B cell (primary cell): ENCODE measurements around the gene BOK. TPM values are rescaled to one million over a fixed set of nuclear protein-coding genes. Genes with fewer than 3 reads are reported as not detected.

ENCODE experiments used
- ATAC-seq: fragments of 200-7000 bp; cut with Tn5 transposase; one replicate; pipeline ENCODE4 v1.10.0; 2021; ENCODE audit warnings: low read depth, mild to moderate bottlenecking, moderate number of reproducible peaks, moderate library complexity
- CTCF ChIA-PET: fragments of 350-600 bp; sonication (Branson Sonifier 250); formaldehyde crosslinking; loops from one replicate; lab custom pipeline; 2021; ENCODE audit warnings: antibody characterized with exemption, inconsistent platforms; lab: Charles Lee
- POLR2A ChIA-PET: fragments of 350-600 bp; sonication (Branson Sonifier 250); formaldehyde crosslinking; loops from one replicate; lab custom pipeline; 2021; ENCODE audit warnings: antibody characterized with exemption; lab: Charles Lee
- DNase-seq: peaks from one replicate; pipeline ENCODE4 v3.0.0; 2013
- H2AFZ ChIP-seq: 2 replicates; pipeline ENCODE4 v1.6.1; 2012; ENCODE audit warnings: mild to moderate bottlenecking, low read depth, low read length; ENCODE audit not compliant: insufficient read depth, poor library complexity, severe bottlenecking
- H3K27ac ChIP-seq, 2 donors: 1 replicate in 1 of 2; 2 replicates in 1 of 2; pipeline ENCODE4 v1.5.1; 2012 to 2013; ENCODE audit warnings: low read length in 2 of 2, mild to moderate bottlenecking in 2 of 2, moderate library complexity in 1 of 2
- H3K27me3 ChIP-seq, 4 experiments: fragments of 200-600 bp in 1 of 4; sonication (generic) in 1 of 4; replicated peaks in 1 of 4; 1 replicate in 2 of 4; 2 replicates in 2 of 4; pipeline versions ENCODE4 v1.6.1 to v1.7.0; 2013 to 2016; ENCODE audit warnings: low read length in 3 of 4, mild to moderate bottlenecking in 2 of 4, mixed read lengths in 1 of 4, moderate library complexity in 1 of 4; ENCODE audit not compliant: insufficient read depth in 4 of 4, control insufficient read depth in 3 of 4; ENCODE audit errors: control extremely low read depth in 1 of 4
- H3K36me3 ChIP-seq, 2 experiments: replicated peaks in 1 of 2; 1 replicate in 1 of 2; 2 replicates in 1 of 2; pipeline versions ENCODE4 v1.6.1 to v1.7.1; 2013; ENCODE audit warnings: low read length in 1 of 2; ENCODE audit not compliant: insufficient read depth in 2 of 2, control insufficient read depth in 1 of 2; ENCODE audit errors: control extremely low read depth in 1 of 2, extremely low read depth in 1 of 2
- H3K4me1 ChIP-seq, 2 donors: fragments of 200-600 bp in 1 of 2; sonication (generic) in 1 of 2; 1 replicate in 1 of 2; 2 replicates in 1 of 2; pipeline versions ENCODE4 v1.5.1 to v1.6.1; 2013 to 2017; ENCODE audit warnings: low read length in 2 of 2; ENCODE audit not compliant: control insufficient read depth in 2 of 2, insufficient read depth in 2 of 2
- H3K4me2 ChIP-seq: replicated peaks from 2 replicates; pipeline ENCODE3; 2012; ENCODE audit warnings: mild to moderate bottlenecking, low read depth, low read length; ENCODE audit not compliant: poor library complexity, severe bottlenecking
- H3K4me3 ChIP-seq, 5 experiments: fragments of 200-600 bp in 1 of 5; sonication (generic) in 1 of 5; 1 replicate in 3 of 5; 2 replicates in 2 of 5; pipeline versions ENCODE4 v1.5.1 to v1.7.0; 2011 to 2016; ENCODE audit warnings: low read length in 4 of 5, mild to moderate bottlenecking in 4 of 5, low read depth in 2 of 5, control low read depth in 1 of 5, moderate library complexity in 1 of 5; ENCODE audit not compliant: insufficient read depth in 1 of 5; ENCODE audit errors: control extremely low read depth in 1 of 5, extremely low read depth in 1 of 5
- H3K79me2 ChIP-seq: fragments of 200-600 bp; sonication (generic); one replicate; pipeline ENCODE4 v1.6.0; 2016; ENCODE audit warnings: low read length; ENCODE audit not compliant: control insufficient read depth, insufficient read depth
- H3K9ac ChIP-seq: fragments of 200-600 bp; sonication (generic); 2 replicates; pipeline ENCODE4 v1.6.1; 2017; ENCODE audit warnings: mild to moderate bottlenecking, low read length, moderate library complexity
- H3K9me3 ChIP-seq, 3 donors: one replicate each; pipeline versions ENCODE4 v1.6.1 to v1.7.1; 2013; ENCODE audit warnings: low read length in 2 of 3; ENCODE audit not compliant: control insufficient read depth in 2 of 3, insufficient read depth in 1 of 3; ENCODE audit errors: control extremely low read depth in 1 of 3
- H4K20me1 ChIP-seq: 2 replicates; pipeline ENCODE4 v1.6.0; 2012; ENCODE audit warnings: mild to moderate bottlenecking, low read length; ENCODE audit not compliant: insufficient read depth, control insufficient read depth, poor library complexity, severe bottlenecking
- H3K27ac Mint-ChIP-seq: one replicate; pipeline ENCODE4 v1.8.0; 2021; ENCODE audit warnings: mixed read lengths
- H3K27me3 Mint-ChIP-seq: one replicate; pipeline ENCODE4 v1.8.0; 2021; ENCODE audit warnings: mixed read lengths
- H3K4me1 Mint-ChIP-seq: one replicate; pipeline ENCODE4 v1.8.0; 2021; ENCODE audit warnings: mixed read lengths
- H3K4me3 Mint-ChIP-seq: one replicate; pipeline ENCODE4 v1.8.0; 2021; ENCODE audit warnings: mixed read lengths
- H3K9me3 Mint-ChIP-seq: one replicate; pipeline ENCODE4 v1.8.0; 2022; ENCODE audit warnings: mixed read lengths; ENCODE audit not compliant: insufficient read depth
- CTCF ChIP-seq: fragments of 200-600 bp; IDR thresholded peaks from one replicate; pipeline ENCODE4 v1.8.0; 2022; ENCODE audit warnings: antibody characterized with exemption, mild to moderate bottlenecking
- EZH2 ChIP-seq: IDR thresholded peaks from 2 replicates; pipeline ENCODE4 v1.6.1; 2012; ENCODE audit warnings: borderline replicate concordance, low read depth, mild to moderate bottlenecking, moderate library complexity, low read length; ENCODE audit not compliant: insufficient read depth, poor library complexity, severe bottlenecking
- WGBS: methylation state at CpG from one replicate; pipeline ENCODE4 v1.1.5; 2013; ENCODE audit warnings: missing lambda C conversion rate; ENCODE audit not compliant: insufficient coverage; 5-methylcytosine and 5-hydroxymethylcytosine counted together
- intact Hi-C: fragments of 100-400 bp; cut with micrococcal nuclease; formaldehyde crosslinking; loops from one replicate; pipeline ENCODE4 v1.10.0; 2022
- polyA plus RNA-seq: library from polyadenylated mRNA; depleted of rRNA; stranded (reverse); fragments of >200 nt; gene quantifications from 2 replicates; pipeline ENCODE4 v1.2.3, GENCODE V29; 2012
- total RNA-seq, 2 donors: library from RNA; stranded (reverse); fragments of 120-200 nt in 1 of 2; gene quantifications; 1 replicate in 1 of 2; 2 replicates in 1 of 2; pipeline versions ENCODE4 v1.2.3 to v1.2.4, GENCODE V29; 2013 to 2022

Gene BOK
- total and polyA plus RNA-seq, 2 donors (not counting 1 experiment from before 2014, with no cell fraction given), result 0.10 to 0.22 TPM

DNA sequence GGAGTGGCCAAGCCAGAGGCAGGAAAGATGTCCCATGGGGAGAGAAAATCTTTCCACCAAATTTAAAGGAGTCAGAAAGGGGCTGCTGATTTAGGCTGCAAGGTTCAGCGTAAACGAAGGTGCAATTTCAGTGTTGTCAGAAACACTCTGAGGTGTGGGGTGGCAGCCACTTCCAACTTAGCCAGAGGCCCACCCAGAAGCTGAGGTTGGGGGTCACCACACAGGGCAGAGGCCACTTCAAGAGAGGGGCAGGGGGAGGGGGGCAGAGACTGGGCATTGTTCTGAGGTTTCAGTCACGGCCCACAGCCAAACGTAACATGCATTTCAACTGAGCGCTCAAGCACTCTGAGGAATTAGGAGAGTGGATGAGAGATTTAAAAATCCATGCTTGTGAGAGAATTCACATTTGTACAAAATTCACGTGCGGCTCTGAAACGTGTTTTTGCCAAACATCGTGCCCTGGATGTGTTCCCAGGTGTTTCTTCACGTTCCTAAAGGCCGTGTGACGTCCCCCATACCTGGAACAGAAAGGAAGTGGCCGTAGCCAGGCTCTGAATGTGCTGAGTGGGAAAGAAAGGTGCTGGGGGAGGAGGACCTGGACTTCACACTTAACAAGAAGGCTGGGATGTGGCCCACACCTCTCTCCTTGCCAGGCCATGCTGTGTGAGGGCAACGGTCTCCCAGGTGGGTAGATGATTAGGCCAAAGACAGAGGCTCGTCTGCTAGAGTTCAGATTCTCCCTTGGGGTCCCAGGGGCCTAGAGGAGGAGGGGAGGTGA lies 19.5 kb upstream of the BOK start:
- Histone ChIP-seq H4K20me1 (no peaks in the 10 kb centered on the region), H3K4me2 (no peak overlapping the region), H3K27me3 (peaks cover 0 to 39% (median 15%) of the 10 kb centered on the region in 4 experiments), H3K36me3 (no peaks in the 10 kb centered on the region), H3K27ac (no peak overlapping the region), H2AFZ (no peak overlapping the region), H3K4me1 (peaks cover 12 to 13% of the 10 kb centered on the region in 2 donors), H3K4me3 (no peak overlapping the region), H3K79me2 (no peaks in the 10 kb centered on the region), H3K9me3 (peaks cover 0 to 12% (median 0%) of the 10 kb centered on the region in 3 donors), H3K9ac (no peak overlapping the region)
- peaks cover 3% of the 10 kb centered on the region for H3K4me1 Mint-ChIP-seq
- peaks cover 23% of the 10 kb centered on the region for H3K27me3 Mint-ChIP-seq
- no peak overlapping the region for H3K27ac Mint-ChIP-seq
- H3K4me3 Mint-ChIP-seq, result no peak overlapping the region
- H3K9me3 Mint-ChIP-seq, result no peaks in the 10 kb centered on the region
- intact Hi-C loops, result no loop called here
- ATAC-seq (no peak), DNase-seq (no peak)
- POLR2A ChIA-PET, result no interaction called here
- CTCF ChIA-PET, result no interaction called here
- TF ChIP-seq CTCF, result no peak
- TF ChIP-seq EZH2, result no peak
- 95% methylated on average over 13 of the region's 15 CpGs for WGBS

DNA sequence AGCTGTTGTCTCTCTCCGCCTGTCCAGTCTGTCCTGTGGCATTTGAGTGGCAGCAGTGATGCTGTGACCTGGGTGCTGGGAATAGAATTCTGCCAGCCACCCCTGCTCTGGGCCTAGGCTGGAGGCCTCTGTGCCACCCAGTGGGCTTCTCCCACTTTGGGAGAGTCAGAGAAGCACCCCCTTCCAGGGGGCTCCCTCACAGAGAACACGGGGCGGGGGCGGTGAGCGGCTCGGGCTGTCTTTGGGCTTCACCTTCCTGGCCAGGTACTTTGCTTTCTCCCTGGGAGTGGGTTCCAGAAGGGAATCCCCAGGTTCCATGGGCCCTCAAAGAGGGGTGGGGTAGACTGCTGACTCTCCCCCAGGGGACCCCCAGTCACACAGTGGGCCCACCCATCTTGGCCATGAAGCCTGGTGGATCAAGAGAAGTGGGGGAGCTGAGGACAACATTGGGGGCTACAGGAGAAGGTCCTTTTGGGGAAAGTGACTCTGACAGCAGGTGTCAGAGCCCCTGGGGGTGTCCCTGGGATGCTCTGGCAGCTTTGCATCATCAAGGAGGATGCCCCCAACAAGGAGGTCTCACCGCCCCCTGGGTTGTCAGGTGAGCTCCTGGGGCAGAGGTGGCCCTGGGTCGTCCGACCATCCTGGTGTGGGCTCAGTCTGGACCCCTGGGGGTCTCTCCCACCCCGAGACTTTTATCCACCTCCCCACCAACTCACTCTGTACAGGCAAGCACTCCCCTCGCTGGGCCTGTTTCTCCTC lies 18.8 kb upstream of the BOK start:
- WGBS, result 93% methylated on average over 2 of the region's 11 CpGs
- Histone ChIP-seq H3K27me3 (peaks cover 0 to 43% (median 15%) of the 10 kb centered on the region in 4 experiments), H3K4me1 (peaks cover 12 to 13% of the 10 kb centered on the region in 2 donors), H3K36me3 (no peaks in the 10 kb centered on the region), H2AFZ (no peak overlapping the region), H3K4me2 (peak overlapping the region; percentile 70), H4K20me1 (no peaks in the 10 kb centered on the region), H3K27ac (no peak overlapping the region), H3K79me2 (no peaks in the 10 kb centered on the region), H3K4me3 (no peak overlapping the region), H3K9me3 (peaks cover 0 to 12% (median 0%) of the 10 kb centered on the region in 3 donors), H3K9ac (no peak overlapping the region)
- no peak overlapping the region for H3K27ac Mint-ChIP-seq
- CTCF ChIA-PET, result no interaction called here
- peaks cover 19% of the 10 kb centered on the region for H3K27me3 Mint-ChIP-seq
- intact Hi-C loops, result no loop called here
- H3K4me3 Mint-ChIP-seq, result peak overlapping the region; percentile 16
- no peak for ATAC-seq
- H3K4me1 Mint-ChIP-seq, result peaks cover 3% of the 10 kb centered on the region
- TF ChIP-seq CTCF, result no peak
- TF ChIP-seq EZH2, result no peak
- no peak for DNase-seq
- POLR2A ChIA-PET, result no interaction called here
- no peaks in the 10 kb centered on the region for H3K9me3 Mint-ChIP-seq
